GM19238 (cell line): Measurements from ENCODE around the gene MRFAP1L1.
"Not testable (repeated sequence)": the region's sequence is repeated elsewhere in the genome, so short reads cannot be mapped to it uniquely, and the experiment has no call there.

ENCODE experiments used
- DNase-seq: peaks from one replicate; pipeline ENCODE4 v3.0.0; 2011; ENCODE audit warnings: low spot score; ENCODE audit not compliant: insufficient read length

MRFAP1L1 gene

DNA sequence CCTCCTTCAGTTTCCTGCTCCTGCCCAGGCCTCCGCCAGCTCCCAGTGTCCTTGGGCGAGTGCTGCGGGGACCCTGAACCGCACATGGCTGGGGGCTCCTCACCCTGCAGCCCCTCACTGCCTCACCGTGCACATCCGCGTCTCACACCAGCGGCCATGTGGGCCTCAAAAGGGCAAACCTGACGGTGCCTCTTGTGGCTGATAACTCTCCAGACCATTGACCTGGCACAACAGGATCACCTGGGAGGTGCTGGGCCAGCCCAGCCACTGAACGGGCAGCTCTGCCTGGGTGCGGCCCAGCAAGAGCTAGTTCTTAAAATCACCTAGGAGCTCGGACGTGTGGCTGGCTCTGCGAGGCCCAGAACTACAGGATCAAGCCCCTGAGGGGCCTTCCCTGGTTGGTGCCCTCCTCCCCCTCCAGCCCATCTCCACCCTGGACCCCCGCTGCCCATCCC lies 20.1 kb downstream of the MRFAP1L1 start:
- DNase-seq = no peak

DNA sequence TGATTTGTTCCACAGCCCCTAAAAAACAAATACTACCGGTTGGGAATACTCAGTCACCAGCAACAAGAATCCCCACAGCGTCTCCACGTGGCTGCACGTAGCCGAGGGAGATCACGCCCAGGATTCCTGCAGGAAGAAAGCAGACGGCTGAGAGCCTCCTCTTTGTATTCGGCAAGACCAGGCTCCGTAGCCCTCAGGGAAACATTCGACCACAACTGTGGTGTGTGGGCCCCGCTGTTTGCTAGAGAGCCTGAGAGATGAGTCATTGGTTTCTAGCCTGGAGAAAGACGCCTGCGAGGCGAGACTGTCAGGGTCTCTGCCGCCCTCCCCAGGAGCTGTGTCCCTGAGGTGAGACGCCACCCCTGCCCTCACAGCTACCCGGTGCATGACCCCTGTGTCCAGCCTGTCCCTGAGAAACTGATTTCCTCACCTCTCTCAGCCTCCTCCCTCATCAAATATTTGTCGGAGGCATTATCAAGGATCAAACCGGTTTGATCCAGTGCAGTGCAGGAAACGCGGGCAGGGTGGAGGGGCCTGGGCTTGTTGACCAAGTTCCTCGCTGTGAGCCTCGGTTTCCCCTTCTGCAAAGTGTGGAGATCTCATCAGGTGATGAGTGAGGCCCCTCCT lies 20.7 kb downstream of the MRFAP1L1 start:
- DNase-seq = peak; percentile 57

DNA sequence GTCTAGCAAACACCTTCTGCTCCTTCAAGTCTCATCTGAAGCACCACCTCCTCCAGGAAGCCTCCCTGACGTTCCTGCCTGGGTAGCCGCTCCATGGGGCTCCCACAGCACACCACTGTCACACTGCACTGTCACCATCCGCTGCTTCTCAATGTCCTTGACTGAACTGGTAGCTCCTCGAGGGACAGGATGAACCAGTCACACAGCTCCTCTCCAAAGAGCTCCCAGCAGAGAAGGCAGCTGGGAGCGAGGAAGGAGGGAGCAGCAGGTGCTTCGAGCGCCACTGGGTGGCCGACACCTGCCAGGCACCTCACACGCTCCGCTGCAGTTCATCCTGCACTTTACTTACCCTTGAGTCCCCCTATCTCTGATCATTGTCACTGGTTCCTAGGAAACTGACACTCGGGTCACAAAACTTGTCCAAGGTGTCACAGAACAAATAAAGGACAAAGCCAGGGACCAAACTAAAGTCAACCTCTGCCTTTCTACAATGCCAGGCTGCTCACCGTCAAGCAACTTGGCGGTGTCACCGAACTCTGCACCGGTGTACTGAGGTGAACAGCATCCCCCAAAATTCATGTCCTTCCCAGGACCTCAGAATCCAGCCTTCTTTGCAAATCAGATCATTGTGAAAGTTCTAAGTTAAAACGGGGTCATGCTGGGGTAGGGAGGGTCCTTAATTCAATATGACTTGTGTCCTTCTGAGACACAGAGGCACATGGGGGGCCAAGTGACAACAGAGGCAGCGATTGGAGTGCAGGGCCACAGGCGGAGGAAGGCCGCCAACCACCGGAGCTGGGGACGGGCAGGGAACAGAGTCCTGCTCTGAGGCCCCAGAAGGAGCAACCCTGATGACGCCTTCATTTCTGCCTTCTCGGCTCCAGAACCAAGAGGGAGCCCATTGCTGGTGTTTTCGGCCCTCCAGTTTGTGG lies 21.5 kb downstream of the MRFAP1L1 start:
- DNase-seq = no peak

DNA sequence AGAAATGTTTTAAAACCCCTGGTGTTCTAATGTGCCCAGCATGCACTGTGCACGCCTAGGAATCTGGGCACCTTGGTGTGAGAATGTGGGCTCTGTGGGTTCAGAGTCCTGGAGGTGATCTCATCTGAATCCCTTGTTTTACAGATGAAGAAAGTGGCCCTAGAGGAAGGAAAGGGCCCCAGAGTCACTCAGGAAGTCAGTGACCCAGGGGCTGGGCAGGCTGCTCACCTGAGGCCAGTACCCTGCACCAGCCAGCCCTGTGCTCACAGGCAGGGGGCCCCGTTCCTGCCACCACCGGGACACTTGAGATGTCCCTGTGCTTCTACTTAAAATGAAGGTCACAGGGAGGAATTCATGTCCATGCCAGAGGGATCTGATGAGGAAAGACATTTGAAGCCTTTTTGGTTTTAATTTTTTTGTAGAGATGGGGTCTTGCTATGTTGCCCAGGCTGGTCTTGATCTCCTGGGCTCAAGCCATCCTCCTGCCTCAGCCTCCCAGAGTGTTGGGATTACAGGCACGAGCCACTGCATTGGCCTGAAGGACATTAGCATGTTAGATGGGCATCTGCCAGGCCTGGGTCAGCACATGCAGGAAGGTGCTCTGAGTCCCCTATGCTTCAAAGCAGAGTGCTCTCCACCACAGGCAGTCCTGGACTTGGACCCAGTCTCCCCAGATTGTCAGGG lies 23.4 kb downstream of the MRFAP1L1 start:
- DNase-seq = no peak

DNA sequence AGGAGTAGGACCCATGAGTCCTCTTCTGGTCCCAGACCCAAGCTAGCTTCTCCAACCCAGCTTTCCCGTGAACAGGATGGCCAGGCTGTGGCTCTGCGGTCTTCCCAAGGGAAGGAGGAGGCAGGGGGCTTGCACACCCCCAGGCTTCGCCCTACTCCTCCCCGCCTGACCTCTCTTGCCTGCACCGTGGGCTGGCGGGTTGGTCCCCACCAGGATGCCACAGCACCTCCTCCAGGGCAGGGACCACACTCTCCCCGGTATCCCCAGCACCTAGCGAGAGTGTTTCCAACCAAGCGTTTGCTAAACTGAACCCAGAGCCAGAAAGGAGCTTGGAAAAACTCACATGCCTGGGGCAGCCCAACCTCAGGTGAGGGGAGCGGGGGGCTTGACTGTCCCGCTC lies 25.0 kb downstream of the MRFAP1L1 start:
- no peak for DNase-seq

DNA sequence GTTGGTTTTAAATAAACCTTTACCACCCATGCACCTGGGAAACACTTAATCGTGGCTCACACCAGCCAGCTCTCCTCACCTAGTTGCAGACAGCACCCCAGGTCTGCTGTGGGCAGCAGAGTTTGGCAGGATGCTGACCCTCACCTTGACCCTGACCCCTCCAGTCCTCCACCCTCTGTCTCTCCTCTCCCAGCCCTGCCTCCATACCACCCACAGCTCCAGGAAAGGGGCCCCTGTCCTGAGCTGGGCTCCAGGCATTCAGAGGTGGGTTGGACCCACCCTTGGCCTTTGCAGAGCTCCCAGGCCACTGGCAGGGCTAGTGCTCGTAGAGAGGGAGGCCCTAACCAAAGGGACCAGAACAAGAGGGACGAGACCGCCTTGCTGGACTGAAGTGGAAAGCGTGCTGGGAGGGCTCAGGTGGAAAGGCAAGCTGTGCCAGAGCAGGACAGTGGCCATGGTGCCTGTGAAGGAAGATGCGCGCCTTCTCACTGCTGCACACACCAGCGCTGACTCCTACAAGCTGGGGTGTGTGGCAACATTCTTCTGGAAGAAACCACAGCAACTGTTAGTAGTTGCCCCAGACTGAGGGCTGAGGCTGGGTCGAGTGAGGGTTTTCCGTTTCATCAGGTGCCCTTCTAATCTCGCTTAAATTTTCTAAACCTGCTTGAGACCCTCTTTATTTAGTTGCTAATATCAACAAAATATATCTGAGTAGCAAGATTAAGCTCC lies 26.6 kb downstream of the MRFAP1L1 start:
- no peak for DNase-seq

DNA sequence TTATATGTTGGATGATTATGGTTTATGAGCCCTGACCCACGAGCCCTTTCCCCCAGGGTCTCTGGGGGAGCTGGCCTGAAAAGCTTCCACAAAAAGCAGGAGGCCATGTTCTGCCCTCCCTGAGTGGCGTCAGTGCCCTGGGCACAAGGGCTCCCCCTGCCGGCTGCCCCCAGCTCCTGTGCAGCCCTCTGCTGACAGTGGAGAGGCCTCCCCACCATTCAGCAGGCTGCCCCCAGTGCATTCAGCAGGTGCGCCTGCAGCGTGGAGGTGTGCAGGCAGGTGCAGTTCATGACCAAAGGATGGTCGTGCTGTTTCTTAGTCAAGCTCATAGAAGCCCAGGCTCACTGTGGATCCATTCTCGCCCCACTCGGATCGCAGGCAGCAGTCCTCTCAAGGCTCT lies 28.5 kb downstream of the MRFAP1L1 start:
- no peak for DNase-seq

DNA sequence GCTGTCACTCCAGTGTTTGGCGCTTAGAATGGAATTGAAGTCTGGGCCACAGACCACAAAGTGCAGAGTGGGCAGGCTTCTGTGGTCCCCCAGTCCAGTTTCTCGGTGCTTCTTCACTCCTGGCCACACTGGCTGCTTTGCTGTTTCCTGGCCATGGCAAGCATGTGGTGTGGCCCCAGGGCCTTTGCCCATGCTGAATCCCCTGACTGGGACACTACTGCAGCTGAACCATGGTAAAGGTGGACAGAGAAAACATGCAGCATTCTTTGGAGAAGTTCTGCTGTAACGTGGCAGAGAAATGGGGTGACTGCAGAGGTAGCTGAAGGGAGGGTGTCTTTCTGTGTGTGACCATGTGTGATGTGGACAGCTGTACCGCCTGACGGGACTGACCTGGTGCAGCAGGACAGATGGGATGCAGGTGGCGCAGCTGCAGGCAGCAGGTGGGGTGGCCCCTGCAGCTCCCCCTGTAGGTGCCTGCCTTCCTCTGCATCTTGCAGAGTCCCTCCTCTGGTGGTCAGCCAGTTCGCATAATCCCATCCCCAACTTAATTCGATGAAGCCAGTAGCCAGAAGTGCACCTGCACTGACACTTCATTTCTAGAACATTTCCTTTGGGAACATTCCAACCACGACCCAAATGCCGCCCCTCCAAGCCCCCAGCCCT lies 29.2 kb downstream of the MRFAP1L1 start:
- no peak for DNase-seq

DNA sequence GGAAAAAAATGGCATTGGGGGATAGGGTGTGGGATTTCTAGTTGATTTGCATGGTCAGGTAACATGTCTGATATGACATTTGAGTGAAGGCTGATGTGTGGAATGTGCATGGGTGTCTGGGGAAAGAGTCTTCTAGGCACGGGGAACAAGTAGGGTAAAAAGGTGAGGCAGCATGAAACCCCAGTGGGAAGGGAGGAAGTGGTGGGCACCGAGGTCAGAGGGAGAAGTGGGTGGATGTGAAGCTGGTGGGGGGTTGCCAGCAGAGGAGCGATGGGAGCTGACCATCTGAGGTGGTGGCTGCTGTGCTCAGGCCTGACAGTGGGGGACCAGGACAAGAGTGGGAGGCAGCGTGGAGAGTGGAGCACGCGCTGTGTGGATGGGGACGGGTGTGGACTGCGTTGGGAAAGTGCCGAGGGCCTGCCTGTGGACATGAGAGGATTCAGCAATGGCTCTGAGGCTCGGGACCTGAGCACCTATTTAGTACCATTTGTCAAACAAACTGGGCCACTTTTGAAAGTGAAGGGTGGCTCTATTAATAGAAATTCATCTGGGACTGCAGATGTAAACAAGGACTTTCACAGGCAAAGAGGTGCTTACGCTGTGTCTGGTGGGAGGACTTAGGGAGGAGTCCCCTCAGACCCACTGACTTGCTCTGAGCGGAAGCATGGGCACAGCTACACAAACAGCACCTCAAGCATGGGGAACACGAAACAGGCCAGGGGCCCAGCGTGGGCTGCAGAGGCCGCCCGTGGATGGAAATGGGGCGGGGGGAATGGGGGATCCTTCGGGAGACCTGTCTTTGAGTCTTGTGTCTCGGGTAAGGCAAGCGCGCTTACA lies 32.7 kb downstream of the MRFAP1L1 start:
- no peak for DNase-seq

DNA sequence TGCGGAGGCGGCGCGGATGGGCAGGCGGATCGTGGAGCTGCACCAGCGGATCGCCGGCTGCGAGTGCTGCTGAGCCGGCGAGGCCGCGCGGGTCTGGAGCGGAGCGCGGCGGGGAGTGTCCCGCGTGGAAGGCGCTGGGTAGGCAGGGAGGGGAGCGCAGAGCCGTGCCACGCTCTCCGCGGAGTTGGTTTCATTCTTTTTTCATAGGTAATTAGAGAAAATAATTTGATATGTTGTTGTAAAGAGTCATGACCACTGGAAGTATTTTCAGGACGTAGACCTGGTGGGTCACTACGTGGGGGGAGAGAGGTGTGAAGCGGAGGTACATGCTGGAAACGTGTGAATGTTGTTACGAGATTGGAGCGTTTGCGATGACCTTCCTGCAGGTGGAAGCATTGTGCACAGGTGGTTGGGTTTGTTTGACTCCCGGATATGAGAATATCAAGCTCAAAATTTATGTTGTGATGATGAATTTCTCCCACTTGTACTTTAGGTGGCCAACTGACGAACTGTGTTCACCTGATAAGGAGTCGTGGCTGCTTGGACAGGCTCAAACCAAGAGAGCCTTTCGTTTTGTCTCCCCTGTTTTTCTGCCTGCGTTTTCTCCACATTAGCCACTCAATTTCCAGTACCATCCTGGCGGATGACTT lies 35.0 kb downstream of the MRFAP1L1 start:
- DNase-seq = peak; percentile 60

DNA sequence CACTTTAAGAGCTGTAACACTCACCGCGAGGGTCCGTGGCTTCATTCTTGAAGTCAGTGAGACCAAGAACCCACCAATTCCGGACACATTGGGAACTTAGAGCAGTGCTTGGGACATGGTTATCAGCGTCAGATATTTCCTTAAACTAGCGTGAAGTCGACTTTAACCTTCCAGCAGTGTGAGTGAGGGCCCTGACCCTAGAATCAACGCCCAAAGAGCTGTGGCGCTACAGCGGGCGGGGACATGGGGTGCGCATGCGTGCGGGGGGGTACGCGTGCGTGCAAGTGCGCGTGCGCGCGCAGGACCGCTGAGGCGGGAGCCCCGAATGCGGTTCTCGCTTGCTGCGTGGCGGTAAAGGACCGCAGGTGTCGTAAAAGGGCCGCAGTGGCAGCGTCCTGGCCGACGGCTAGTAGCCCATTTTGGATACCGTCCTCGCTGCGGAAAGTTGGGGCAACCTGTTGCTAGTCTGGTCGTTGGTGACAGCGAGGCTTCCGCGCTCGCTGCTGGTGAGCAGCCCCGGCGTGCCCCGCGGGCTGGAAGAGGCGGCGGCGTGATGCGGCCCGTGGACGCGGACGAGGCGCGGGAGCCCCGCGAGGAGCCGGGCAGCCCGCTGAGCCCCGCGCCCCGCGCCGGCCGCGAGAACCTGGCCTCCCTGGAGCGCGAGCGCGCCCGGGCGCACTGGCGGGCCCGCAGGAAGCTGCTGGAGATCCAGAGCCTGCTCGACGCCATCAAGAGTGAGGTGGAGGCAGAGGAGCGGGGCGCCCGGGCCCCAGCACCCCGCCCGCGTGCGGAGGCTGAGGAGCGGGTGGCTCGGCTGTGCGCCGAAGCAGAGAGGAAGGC lies 35.8 kb downstream of the MRFAP1L1 start:
- DNase-seq = peak; percentile 97

DNA sequence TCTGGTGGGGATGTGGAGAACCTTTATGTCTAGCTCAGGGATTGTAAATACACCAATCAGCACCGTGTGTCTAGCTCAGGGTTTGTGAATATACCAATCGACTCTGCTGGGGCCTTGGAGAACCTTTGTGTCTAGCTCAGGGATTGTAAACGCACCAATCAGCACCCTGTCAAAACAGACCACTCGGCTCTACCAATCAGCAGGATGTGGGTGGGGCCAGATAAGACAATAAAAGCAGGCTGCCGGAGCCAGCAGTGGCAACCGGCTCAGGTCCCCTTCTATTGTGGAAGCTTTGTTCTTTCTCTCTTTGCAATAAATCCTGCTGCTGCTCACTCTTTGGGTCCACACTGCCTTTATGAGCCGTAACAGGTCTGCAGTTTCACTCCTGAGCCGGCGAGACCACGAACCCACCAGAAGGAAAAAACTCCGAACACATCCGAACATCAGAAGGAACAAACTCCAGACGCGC lies 36.4 kb downstream of the MRFAP1L1 start:
- DNase-seq = not testable (repeated sequence)

DNA sequence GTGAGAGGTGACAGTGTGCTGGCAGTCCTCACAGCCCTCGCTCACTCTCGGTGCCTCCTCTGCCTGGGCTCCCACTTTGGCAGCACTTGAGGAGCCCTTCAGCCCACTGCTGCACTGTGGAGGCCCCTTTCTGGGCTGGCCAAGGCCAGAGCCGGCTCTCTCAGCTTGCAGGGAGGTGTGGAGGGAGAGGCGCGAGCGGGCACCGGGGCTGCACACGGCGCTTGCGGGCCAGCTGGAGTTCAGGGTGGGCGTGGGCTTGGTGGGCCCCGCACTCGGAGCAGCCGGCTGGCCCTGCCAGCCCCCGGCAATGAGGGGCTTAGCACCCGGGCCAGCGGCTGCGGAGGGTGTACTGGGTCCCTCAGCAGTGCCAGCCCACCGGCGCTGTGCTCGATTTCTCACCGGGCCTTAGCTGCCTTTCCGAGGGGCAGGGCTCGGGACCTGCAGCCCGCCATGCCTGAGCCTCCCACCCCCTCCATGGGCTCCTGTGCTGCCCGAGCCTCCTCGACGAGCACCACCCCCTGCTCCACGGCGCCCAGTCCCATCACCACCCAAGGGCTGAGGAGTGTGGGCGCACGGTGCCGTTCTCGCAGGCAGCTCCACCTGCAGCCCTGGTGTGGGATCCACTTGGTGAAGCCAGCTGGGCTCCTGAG lies 37.0 kb downstream of the MRFAP1L1 start:
- not testable (repeated sequence) for DNase-seq

DNA sequence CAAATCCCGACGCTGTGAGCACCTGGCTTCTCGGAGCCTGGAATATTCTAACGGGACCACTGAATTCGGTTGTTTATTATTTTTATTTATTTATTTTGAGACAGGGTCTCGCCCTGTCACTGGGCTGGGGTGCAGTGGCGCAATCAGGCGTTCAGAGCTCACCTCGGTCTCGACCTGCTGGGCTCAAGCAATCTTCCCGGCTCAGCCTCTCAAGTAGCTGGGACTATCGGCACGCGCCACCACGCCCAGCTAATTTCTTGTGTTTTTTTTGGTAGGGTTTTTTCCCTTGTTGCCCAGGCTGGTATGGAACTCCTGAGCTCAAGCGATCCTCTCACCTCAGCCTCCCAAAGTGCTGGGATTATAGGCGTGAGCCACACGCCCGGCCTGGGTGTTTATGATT lies 37.5 kb downstream of the MRFAP1L1 start:
- DNase-seq = no peak

DNA sequence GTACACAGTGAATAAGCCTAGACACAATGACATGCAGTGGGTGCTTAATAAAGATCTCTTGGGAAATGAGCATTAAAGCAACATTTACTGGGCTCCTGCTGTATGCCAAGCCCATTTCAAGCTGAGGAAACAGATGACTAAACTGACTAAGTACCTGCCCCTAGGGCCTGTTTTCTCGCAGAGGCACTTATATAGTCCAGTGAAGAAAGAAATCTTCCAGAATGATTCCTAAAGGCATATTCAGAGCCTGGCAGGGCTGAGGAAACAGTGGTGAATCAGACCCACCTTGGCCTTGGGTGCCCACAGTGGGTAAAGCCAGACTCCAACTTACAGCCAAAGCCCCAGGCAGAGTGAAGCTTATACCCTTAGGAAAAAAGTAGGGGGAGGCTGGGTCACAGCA lies 38.0 kb downstream of the MRFAP1L1 start:
- no peak for DNase-seq

DNA sequence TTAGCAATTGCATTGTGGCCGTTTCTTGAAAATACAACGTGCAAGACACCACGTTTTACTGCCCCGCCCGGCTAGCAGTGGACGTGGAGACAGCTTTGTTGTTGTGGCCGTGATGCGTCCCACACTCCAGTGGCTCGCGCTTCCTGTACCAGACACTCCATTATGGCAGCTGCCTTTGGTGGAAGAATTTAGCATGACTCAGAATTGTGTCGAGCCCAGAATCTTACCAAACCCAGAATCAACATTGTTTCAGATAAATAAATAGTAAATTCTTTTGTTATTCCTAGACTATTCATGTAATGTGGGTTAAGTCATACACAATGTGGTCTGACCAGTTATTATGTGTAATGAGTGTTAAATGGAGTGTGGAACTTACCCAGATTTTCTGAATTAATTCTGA lies 41.3 kb downstream of the MRFAP1L1 start:
- DNase-seq = no peak

DNA sequence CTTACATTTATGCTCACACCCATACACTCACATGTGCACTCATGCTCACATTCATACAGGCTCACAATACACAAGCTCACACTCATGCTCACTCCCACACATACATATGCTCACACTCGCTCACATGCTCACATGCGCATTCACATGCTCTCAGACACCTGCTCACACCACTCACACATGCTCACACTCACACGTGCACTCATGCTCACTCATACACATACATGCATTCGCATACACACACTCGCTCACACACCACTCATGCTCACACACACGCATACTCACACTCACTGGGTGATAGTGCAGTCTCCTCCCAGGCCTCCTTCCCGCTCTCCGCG lies 44.4 kb downstream of the MRFAP1L1 start:
- DNase-seq = no peak
